Measurements from ENCODE around the gene ACSL6. TPM values are rescaled to one million over a fixed set of nuclear protein-coding genes. Genes with fewer than 3 reads are reported as not detected.

ACSL6 gene
- total RNA-seq, 1 experiment from 2014 or later, result 4.8 TPM

- TF ChIP-seq ZMAT4 (CRISPR knock-in tag; IDR thresholded peaks at IDR 0.05) (no peak), ESRRA (CRISPR knock-in tag; IDR thresholded peaks at IDR 0.05; ENCODE audit: borderline replicate concordance) (no peak), TCF7 (CRISPR knock-in tag; IDR thresholded peaks at IDR 0.05; ENCODE audit: low read depth) (no peak), JUN (CRISPR knock-in tag; IDR thresholded peaks at IDR 0.05) (no peak), GTF2I (CRISPR knock-in tag; conservative IDR thresholded peaks at IDR 0.05) (no peak), PREB (CRISPR knock-in tag; IDR thresholded peaks at IDR 0.05; ENCODE audit: borderline replicate concordance) (no peak), MAX (CRISPR knock-in tag; IDR thresholded peaks at IDR 0.05) (no peak), ATF6 (CRISPR knock-in tag; IDR thresholded peaks at IDR 0.05) (no peak), ATF2 (CRISPR knock-in tag; IDR thresholded peaks at IDR 0.05; ENCODE audit: borderline replicate concordance, low read depth) (no peak), USF2 (CRISPR knock-in tag; IDR thresholded peaks at IDR 0.05) (no peak)
Measured at GRCh38 chr5:132032196-132032595, 20.7 kb upstream of the ACSL6 start (continued).

GRCh38 chr5:132030610-132031009 lies 19.2 kb upstream of the ACSL6 start:
- POLR2A ChIA-PET, result no interaction called here
- TF ChIP-seq ZBTB43 (CRISPR knock-in tag; IDR thresholded peaks at IDR 0.05), result no peak
- no peak for TF ChIP-seq IRF2 (CRISPR knock-in tag; IDR thresholded peaks at IDR 0.05; ENCODE audit: borderline replicate concordance, low read depth)
- no peak for TF ChIP-seq ZNF671 (CRISPR knock-in tag; IDR thresholded peaks at IDR 0.05)
- no peak for TF ChIP-seq TP53 (CRISPR knock-in tag; IDR thresholded peaks at IDR 0.05)
- no peak for TF ChIP-seq NR3C1 (CRISPR knock-in tag; conservative IDR thresholded peaks at IDR 0.05; ENCODE audit: low read depth)
- no peak for TF ChIP-seq ATF3 (CRISPR knock-in tag; conservative IDR thresholded peaks at IDR 0.05)
- CTCF ChIA-PET, result no interaction called here
- no peak overlapping the region for H3K27ac Mint-ChIP-seq
- no peaks in the 10 kb centered on the region for H3K4me1 Mint-ChIP-seq
- no peak for DNase-seq (ENCODE audit: low spot score)
- H3K4me3 Mint-ChIP-seq, result no peak overlapping the region
- H3K27me3 Mint-ChIP-seq (ENCODE audit: low read depth), result no peaks in the 10 kb centered on the region; the same call in 1 of the 2 replicates
- peaks cover 10% of the 10 kb centered on the region; the same call in 1 of the 2 replicates for H3K9me3 Mint-ChIP-seq
- no peak for ATAC-seq
- no peaks in the 10 kb centered on the region for H3K36me3 Mint-ChIP-seq
